ENCODE data around the gene OR6K2.
"Not testable (repeated sequence)": the region's sequence is repeated elsewhere in the genome, so short reads cannot be mapped to it uniquely, and the experiment has no call there.

GRCh38 chr1:158688343-158688742 is 12.1 kb downstream of the OR6K2 start:
- TF ChIP-seq CTCF (conservative IDR thresholded peaks at IDR 0.05); ZFX (IDR thresholded peaks at IDR 0.05): not testable (repeated sequence)
